GM23248 (cell line): ENCODE results near the gene ZMIZ1. TPM values are rescaled to one million over a fixed set of nuclear protein-coding genes. Genes with fewer than 3 reads are reported as not detected.
"Not testable (repeated sequence)": the region's sequence is repeated elsewhere in the genome, so short reads cannot be mapped to it uniquely, and the experiment has no call there.

ENCODE experiments used
- DNase-seq: peaks from one replicate; pipeline ENCODE4 v3.0.0-alpha.2; 2015
- H2AFZ ChIP-seq: fragments of 200-600 bp; sonication (generic); 2 replicates; pipeline ENCODE4 v1.6.1; 2016; ENCODE audit warnings: antibody characterized with exemption
- H3F3A ChIP-seq: fragments of 200-600 bp; sonication (generic); 2 replicates; pipeline ENCODE4 v1.6.1; 2016; ENCODE audit warnings: mild to moderate bottlenecking, antibody characterized with exemption, mixed run types; ENCODE audit not compliant: insufficient read depth
- H3K27ac ChIP-seq: fragments of 200-600 bp; sonication (generic); 2 replicates; pipeline ENCODE4 v1.5.1; 2016; ENCODE audit warnings: mild to moderate bottlenecking
- H3K27me3 ChIP-seq: fragments of 200-600 bp; sonication (generic); replicated peaks from 2 replicates; pipeline ENCODE4 v1.6.1; 2016; ENCODE audit warnings: mild to moderate bottlenecking; ENCODE audit not compliant: insufficient read depth
- H3K36me3 ChIP-seq: fragments of 200-600 bp; sonication (generic); 2 replicates; pipeline ENCODE4 v1.6.1; 2016; ENCODE audit warnings: low read depth, mild to moderate bottlenecking
- H3K4me1 ChIP-seq: fragments of 200-600 bp; sonication (generic); 2 replicates; pipeline ENCODE4 v1.6.1; 2016; ENCODE audit warnings: mild to moderate bottlenecking; ENCODE audit not compliant: insufficient read depth
- H3K4me2 ChIP-seq: fragments of 200-600 bp; sonication (generic); one replicate; pipeline ENCODE4 v1.6.1; 2016; ENCODE audit warnings: mild to moderate bottlenecking; ENCODE audit not compliant: unreplicated experiment
- H3K4me3 ChIP-seq: fragments of 200-600 bp; sonication (generic); 2 replicates; pipeline ENCODE4 v1.5.1; 2016; ENCODE audit warnings: mild to moderate bottlenecking
- H3K79me2 ChIP-seq: fragments of 200-600 bp; sonication (generic); 2 replicates; pipeline ENCODE4 v1.6.1; 2016; ENCODE audit warnings: mild to moderate bottlenecking; ENCODE audit not compliant: insufficient read depth
- H3K9ac ChIP-seq: fragments of 200-600 bp; sonication (generic); 2 replicates; pipeline ENCODE4 v1.6.1; 2016; ENCODE audit warnings: mild to moderate bottlenecking
- H3K9me2 ChIP-seq: fragments of 200-600 bp; sonication (generic); 2 replicates; pipeline ENCODE4 v1.6.1; 2016; ENCODE audit warnings: mixed run types, mild to moderate bottlenecking, moderate library complexity; ENCODE audit not compliant: insufficient read depth
- H3K9me3 ChIP-seq: fragments of 200-600 bp; sonication (generic); one replicate; pipeline ENCODE4 v1.6.1; 2017; ENCODE audit warnings: low read depth
- H4K20me1 ChIP-seq: fragments of 200-600 bp; sonication (generic); 2 replicates; pipeline ENCODE4 v1.6.0; 2016; ENCODE audit not compliant: insufficient read depth
- EZH2 ChIP-seq: fragments of 200-600 bp; sonication (generic); IDR thresholded peaks from 2 replicates; pipeline ENCODE4 v1.6.1; 2018; ENCODE audit warnings: antibody characterized with exemption, mild to moderate bottlenecking; ENCODE audit not compliant: insufficient read depth, poor library complexity, severe bottlenecking
- EZH2phosphoT487 ChIP-seq: fragments of 200-600 bp; sonication (generic); IDR thresholded peaks from 2 replicates; pipeline ENCODE4 v1.6.1; 2018; ENCODE audit warnings: antibody characterized with exemption, moderate library complexity, mild to moderate bottlenecking, low read depth; ENCODE audit not compliant: insufficient read depth
- WGBS, 2 experiments: methylation state at CpG; one replicate each; pipeline ENCODE4 v1.1.6; 2015 to 2017; ENCODE audit warnings: low lambda C conversion rate in 2 of 2, low coverage in 1 of 2; ENCODE audit errors: missing lambda C conversion rate in 2 of 2; 5-methylcytosine and 5-hydroxymethylcytosine counted together
- in situ Hi-C: fragments of 300-500 bp; cut with MboI; formaldehyde crosslinking; loops from 2 replicates; pipeline ENCODE4 v1.15.0; 2020
- polyA plus RNA-seq: library from polyadenylated mRNA; unstranded; fragments of >200 nt; fragmentation: Nextera tagmentation; extraction: Ambion mirVana; gene quantifications from 2 replicates; pipeline ENCODE4 v1.2.1, GENCODE V29; 2016
- total RNA-seq: library from RNA; depleted of rRNA; stranded (reverse); fragments of >200 nt; shearing (Covaris generic); gene quantifications from 2 replicates; pipeline ENCODE4 v1.2.3, GENCODE V29; 2014

The ZMIZ1 gene
- total and polyA plus RNA-seq, 2 experiments from 2014 or later: 21.9 to 28.4 TPM

DNA sequence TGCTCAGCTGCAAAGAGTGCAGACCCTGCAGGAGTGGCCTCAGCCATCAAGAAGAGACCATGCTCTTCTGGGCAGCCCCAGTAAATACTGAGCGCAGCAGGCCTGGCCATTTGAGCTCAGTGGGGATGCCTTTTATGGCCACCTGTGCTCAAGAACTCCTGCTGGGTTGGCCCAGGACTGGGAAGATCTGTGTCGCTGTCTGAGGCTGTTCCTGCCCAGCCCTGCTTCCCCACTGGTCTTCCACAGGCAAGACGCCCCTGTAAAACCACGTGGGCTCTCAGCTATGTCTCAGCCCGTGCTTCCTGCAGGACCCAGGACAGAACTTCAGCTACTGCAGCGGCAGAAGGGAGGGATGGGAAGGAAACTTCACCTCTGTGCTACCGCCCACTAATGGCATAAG is 268.0 kb downstream of the ZMIZ1 start:
- H3K9me2 ChIP-seq: no peaks in the 10 kb centered on the region
- peaks cover 18% of the 10 kb centered on the region for H3K4me1 ChIP-seq
- no peak overlapping the region for H2AFZ ChIP-seq
- no peak for TF ChIP-seq EZH2phosphoT487
- TF ChIP-seq EZH2: no peak
- no peaks in the 10 kb centered on the region for H3K79me2 ChIP-seq
- no peaks in the 10 kb centered on the region for H3K36me3 ChIP-seq
- no peaks in the 10 kb centered on the region for H3K9me3 ChIP-seq
- H3K27ac ChIP-seq: no peak overlapping the region
- H4K20me1 ChIP-seq: no peaks in the 10 kb centered on the region
- H3K4me3 ChIP-seq: no peak overlapping the region
- H3K27me3 ChIP-seq: no peaks in the 10 kb centered on the region
- no peak overlapping the region for H3K4me2 ChIP-seq
- in situ Hi-C loops: no loop called here
- no peak for DNase-seq
- 91 to 100% methylated on average over 6 to 7 of the region's 7 CpGs for WGBS, 2 experiments
- H3F3A ChIP-seq: peaks cover 11% of the 10 kb centered on the region
- no peak overlapping the region for H3K9ac ChIP-seq

DNA sequence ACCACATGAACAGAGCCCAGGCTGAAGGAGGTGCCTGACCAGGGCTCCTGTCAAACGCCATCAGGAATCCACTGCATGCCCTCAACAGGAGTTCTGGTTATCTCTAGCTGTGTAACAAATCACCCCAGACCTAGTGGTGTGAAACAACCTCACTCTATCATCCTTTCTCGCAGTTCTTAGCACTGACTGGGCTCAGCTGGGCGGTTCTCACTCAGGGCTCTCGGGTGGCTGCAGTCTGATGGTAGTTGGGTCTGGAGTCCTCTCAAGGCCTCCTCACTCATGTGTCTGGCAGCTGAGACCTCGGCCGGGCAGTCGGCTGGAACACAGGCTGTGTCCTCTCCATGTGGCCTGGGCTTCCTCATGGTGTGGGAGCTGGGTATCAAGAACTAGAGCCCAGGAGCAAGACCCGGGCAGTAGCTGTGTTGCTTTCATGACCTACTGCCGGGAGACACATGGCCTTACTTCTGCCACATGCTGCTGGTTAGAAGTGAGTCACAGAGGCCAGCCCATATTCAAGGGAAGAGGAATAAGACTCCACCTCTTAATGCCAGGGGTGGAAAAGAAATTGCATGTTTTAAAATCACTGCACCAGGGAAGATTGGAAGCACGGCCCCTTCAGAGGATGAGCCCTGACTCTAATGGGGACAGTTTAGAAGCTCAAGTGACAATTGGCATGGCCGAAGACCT is 269.2 kb downstream of the ZMIZ1 start:
- H3K9me3 ChIP-seq, H3K27ac ChIP-seq, in situ Hi-C loops, H3K4me2 ChIP-seq, H3K4me3 ChIP-seq, H3K27me3 ChIP-seq, H3K9me2 ChIP-seq, DNase-seq, H4K20me1 ChIP-seq, H3K9ac ChIP-seq, H3K36me3 ChIP-seq, H3K79me2 ChIP-seq, H2AFZ ChIP-seq, H3F3A ChIP-seq: not testable (repeated sequence)
- 96 to 100% methylated on average over 7 of the region's 11 CpGs for WGBS, 2 experiments
- peaks cover 14% of the 10 kb centered on the region for H3K4me1 ChIP-seq

DNA sequence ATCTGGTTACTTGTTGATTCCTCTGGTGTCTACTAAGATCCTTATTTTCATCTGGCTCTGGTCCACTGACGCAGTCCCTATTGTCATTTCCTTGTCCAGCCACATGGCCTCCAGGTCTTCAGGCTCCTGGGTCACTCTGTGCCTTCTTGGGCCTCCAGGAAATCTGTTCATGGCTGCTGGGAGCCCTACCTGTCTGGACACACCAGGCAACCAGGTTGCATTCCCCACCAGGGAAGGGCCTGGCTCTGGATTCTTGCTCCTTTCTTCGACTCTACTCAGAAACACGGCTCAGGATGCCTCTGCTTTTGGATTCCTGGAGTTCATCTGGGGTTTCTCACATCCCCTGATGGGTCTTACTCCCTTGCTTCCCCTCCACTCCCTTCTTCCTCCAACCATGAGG is 270.5 kb downstream of the ZMIZ1 start:
- Histone ChIP-seq H3K9ac (no peak overlapping the region), H3K9me2 (no peaks in the 10 kb centered on the region), H3F3A (no peaks in the 10 kb centered on the region), H3K4me2 (no peak overlapping the region), H3K4me1 (0 out of 2 replicates have a peak, but pooled peaks cover under 1% of the 10 kb centered on the region), H3K27ac (no peak overlapping the region), H3K27me3 (no peaks in the 10 kb centered on the region), H3K79me2 (no peaks in the 10 kb centered on the region), H4K20me1 (no peaks in the 10 kb centered on the region), H2AFZ (no peak overlapping the region), H3K9me3 (no peaks in the 10 kb centered on the region), H3K36me3 (no peaks in the 10 kb centered on the region), H3K4me3 (no peak overlapping the region)
- no peak for DNase-seq
- TF ChIP-seq EZH2 (no peak), EZH2phosphoT487 (no peak)
- in situ Hi-C loops: no loop called here
- 73 to 74% methylated on average over 3 of the region's 3 CpGs for WGBS, 2 experiments

DNA sequence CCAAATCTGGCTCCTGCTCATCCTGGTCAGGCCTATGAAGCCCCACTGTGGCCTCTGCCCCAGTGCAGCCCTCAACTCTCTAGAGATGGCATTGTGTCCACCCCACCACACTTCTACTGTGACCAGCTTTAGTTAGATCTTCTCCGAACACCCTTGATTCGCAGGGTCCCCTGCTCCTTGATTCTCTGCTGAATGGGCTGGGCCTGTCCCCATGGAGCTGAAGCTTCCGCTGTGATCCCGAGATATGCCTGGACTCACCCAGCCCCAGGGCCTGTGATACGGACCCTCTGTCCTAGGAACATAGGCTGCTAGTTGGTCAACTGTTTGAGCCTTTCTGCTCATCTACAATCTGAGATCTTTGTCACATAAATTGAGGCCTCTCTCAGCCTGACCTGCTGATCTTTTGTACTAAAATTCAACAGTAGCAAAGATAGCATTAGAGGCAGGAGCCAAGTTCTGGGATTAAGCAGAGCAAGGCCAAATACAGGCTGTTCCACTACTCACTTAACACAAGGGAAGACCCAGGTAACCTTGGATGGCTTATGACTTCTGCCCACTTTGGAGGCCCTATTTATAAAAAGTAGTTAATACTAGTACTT is 272.0 kb downstream of the ZMIZ1 start:
- H3F3A ChIP-seq: no peaks in the 10 kb centered on the region
- no peaks in the 10 kb centered on the region for H3K9me3 ChIP-seq
- H3K4me1 ChIP-seq: no peaks in the 10 kb centered on the region
- H4K20me1 ChIP-seq: no peaks in the 10 kb centered on the region
- no peaks in the 10 kb centered on the region for H3K36me3 ChIP-seq
- H3K27ac ChIP-seq: no peak overlapping the region
- in situ Hi-C loops: no loop called here
- H2AFZ ChIP-seq: no peak overlapping the region
- H3K9me2 ChIP-seq: no peaks in the 10 kb centered on the region
- no peaks in the 10 kb centered on the region for H3K27me3 ChIP-seq
- no peak overlapping the region for H3K9ac ChIP-seq
- TF ChIP-seq EZH2 (no peak), EZH2phosphoT487 (no peak)
- DNase-seq: no peak
- H3K79me2 ChIP-seq: no peaks in the 10 kb centered on the region
- no peak overlapping the region for H3K4me3 ChIP-seq
- WGBS, 2 experiments: 96 to 98% methylated on average over 5 of the region's 5 CpGs
- H3K4me2 ChIP-seq: no peak overlapping the region
